Activated B cell treated with CpG ODN at 0.5 μM for 24 hours (primary cell): ENCODE measurements around the gene NUDT13. TPM values are rescaled to one million over a fixed set of nuclear protein-coding genes. Genes with fewer than 3 reads are reported as not detected.

ENCODE experiments used
- ATAC-seq: fragments of 200-7000 bp; cut with Tn5 transposase; one replicate; pipeline ENCODE4 v1.10.0; 2021; ENCODE audit warnings: low read depth, mild to moderate bottlenecking, moderate library complexity
- CTCF ChIA-PET: fragments of 350-600 bp; sonication (Branson Sonifier 250); formaldehyde crosslinking; loops from one replicate; lab custom pipeline; 2021; ENCODE audit warnings: antibody characterized with exemption; lab: Charles Lee
- POLR2A ChIA-PET: fragments of 350-600 bp; sonication (Branson Sonifier 250); formaldehyde crosslinking; loops from one replicate; lab custom pipeline; 2021; ENCODE audit warnings: antibody characterized with exemption; lab: Charles Lee
- DNase-seq: peaks from one replicate; pipeline ENCODE4 v3.0.0; 2022
- H3K27ac Mint-ChIP-seq: one replicate; pipeline ENCODE4 v1.8.0; 2020; ENCODE audit warnings: mixed read lengths
- H3K27me3 Mint-ChIP-seq: one replicate; pipeline ENCODE4 v1.8.0; 2021; ENCODE audit warnings: mixed read lengths
- H3K36me3 Mint-ChIP-seq: one replicate; pipeline ENCODE4 v1.8.0; 2021; ENCODE audit warnings: low read depth, mixed read lengths
- H3K4me1 Mint-ChIP-seq: one replicate; pipeline ENCODE4 v1.8.0; 2021; ENCODE audit warnings: mixed read lengths
- H3K4me3 Mint-ChIP-seq: one replicate; pipeline ENCODE4 v1.8.0; 2020; ENCODE audit warnings: mild to moderate bottlenecking, mixed read lengths
- H3K9me3 Mint-ChIP-seq: one replicate; pipeline ENCODE4 v1.8.0; 2020; ENCODE audit warnings: mixed read lengths
- CTCF ChIP-seq: fragments of 200-600 bp; IDR thresholded peaks from one replicate; pipeline ENCODE4 v1.8.0; 2022; ENCODE audit warnings: antibody characterized with exemption, mild to moderate bottlenecking
- intact Hi-C: fragments of 100-400 bp; cut with micrococcal nuclease; formaldehyde crosslinking; loops from one replicate; pipeline ENCODE4 v1.15.1; 2024
- total RNA-seq: library from RNA; stranded (reverse); gene quantifications from 2 replicates; pipeline ENCODE4 v1.2.3, GENCODE V29; 2022

Gene NUDT13
- total RNA-seq, 1 donor from 2014 or later, result 4.6 TPM

DNA sequence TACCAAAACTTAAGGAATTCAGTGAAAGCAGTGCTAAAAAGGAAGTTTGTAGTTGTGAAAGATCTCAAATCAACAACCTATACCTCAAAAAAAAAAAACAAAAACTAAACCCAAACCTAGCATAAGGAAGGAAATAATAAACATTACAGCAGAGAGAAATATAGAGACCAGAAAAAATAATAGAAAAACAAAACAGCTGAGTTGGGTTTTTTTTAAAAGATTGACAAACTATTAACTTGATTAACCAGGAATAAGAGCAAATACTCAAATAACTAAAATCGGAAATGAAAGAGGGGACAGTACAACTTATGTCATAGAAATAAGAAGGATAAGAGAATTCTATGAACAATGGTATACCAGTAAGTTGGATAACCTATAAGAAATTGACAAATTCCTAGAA lies 50.8 kb downstream of the NUDT13 start:
- Mint-ChIP-seq H3K27me3 (no peaks in the 10 kb centered on the region), H3K9me3 (no peaks in the 10 kb centered on the region), H3K4me3 (no peak overlapping the region), H3K36me3 (peaks cover 54% of the 10 kb centered on the region), H3K27ac (no peak overlapping the region), H3K4me1 (peaks cover 26% of the 10 kb centered on the region)
- ATAC-seq, result no peak
- ChIA-PET CTCF (interaction anchor here (1.0 to 1.5 kb wide), 3 partner anchors 64 to 796 kb away, joined by 3 to 7 read pairs (median 3); partner anchors contain the start of gene P4HA1), POLR2A (no interaction called here)
- intact Hi-C loops, result loop anchor here (10.0 kb wide), 1 partner anchor 464 kb away; no protein-coding TSS in a partner anchor
- no peak for DNase-seq
- no peak for TF ChIP-seq CTCF

DNA sequence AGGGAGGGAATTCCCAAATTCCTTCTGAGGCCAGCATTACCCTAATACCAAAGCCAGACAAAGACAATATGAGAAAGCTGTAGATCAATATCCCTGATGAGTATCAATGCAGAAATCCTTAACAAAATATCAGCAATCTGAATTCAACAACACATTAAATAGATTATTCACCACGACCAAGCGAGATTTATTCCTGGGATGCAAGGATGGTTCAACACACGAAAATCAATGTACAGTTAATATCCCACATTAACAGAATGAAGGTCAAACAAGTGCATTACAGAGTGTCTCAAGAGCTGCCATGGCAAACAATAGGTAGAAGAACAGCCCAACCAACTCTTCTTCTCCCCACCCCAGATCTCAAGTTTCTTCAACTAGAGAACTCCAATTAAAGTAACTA lies 51.4 kb downstream of the NUDT13 start:
- intact Hi-C loops, result loop anchor here (10.0 kb wide), 1 partner anchor 463 kb away; no protein-coding TSS in a partner anchor
- H3K4me1 Mint-ChIP-seq, result peaks cover 32% of the 10 kb centered on the region
- H3K36me3 Mint-ChIP-seq, result peaks cover 52% of the 10 kb centered on the region

DNA sequence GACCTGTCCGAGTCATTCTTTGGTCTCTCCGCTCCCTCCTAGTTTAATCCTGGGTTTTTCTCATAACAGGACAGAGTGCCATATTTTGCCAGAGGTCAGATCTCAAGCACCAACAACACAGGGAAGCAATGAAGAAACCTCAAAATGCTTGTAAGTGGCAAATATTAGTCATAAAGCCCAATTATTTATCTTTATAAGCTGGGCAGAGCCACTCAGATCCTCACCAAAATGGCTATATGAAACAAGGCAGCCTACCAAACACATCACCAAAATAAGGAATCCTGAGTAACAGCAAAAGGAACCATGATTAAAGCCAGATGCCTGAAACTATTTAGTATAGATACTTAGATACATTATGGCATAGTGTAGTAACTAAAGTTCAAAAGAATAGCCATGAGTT lies 52.8 kb downstream of the NUDT13 start:
- ATAC-seq (no peak), DNase-seq (no peak)
- Mint-ChIP-seq H3K4me3 (no peak overlapping the region), H3K4me1 (peaks cover 45% of the 10 kb centered on the region), H3K36me3 (peaks cover 54% of the 10 kb centered on the region), H3K9me3 (no peaks in the 10 kb centered on the region), H3K27ac (no peak overlapping the region), H3K27me3 (no peaks in the 10 kb centered on the region)
- TF ChIP-seq CTCF, result no peak
- CTCF ChIA-PET, result interaction anchor here (1.9 kb wide), 1 partner anchor 66 kb away, joined by 7 read pairs; the partner anchor contains the start of gene P4HA1
- intact Hi-C loops, result loop anchor here (10.0 kb wide), 1 partner anchor 462 kb away; no protein-coding TSS in a partner anchor
- POLR2A ChIA-PET, result interaction anchor here (0.6 kb wide), 1 partner anchor 112 kb away, joined by 3 read pairs; no protein-coding TSS in a partner anchor

More for the DNA sequence above, 51.4 kb downstream of the NUDT13 start:
- Mint-ChIP-seq H3K9me3 (no peaks in the 10 kb centered on the region), H3K4me3 (no peak overlapping the region), H3K27ac (no peak overlapping the region), H3K27me3 (no peaks in the 10 kb centered on the region)
- ChIA-PET POLR2A (interaction anchor here (0.6 kb wide), 1 partner anchor 8 kb away, joined by 3 read pairs; no protein-coding TSS in a partner anchor), CTCF (interaction anchor here (1.0 to 1.9 kb wide), 3 partner anchors 65 to 66 kb away, joined by 3 to 7 read pairs (median 7); partner anchors contain the start of gene P4HA1)
- TF ChIP-seq CTCF, result no peak
- DNase-seq (no peak), ATAC-seq (no peak)

DNA sequence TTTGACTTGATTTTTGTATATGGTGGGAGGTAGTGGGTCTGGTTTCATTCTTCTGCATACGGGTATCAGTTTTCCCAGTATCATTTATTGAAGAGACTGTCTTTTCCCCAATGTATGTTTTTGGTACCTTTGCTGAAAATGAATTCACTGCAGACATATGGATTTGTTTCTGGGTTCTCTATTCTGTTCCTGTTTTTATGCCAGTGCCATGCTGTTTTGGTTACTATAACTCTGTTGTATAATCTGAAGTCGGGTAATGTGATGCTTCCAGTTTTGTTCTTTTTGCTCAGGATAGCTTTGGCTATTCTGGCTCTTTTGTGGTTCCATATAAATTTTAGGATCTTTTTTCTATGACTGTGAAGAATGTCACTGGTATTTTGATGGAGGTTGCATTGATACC lies 56.7 kb downstream of the NUDT13 start:
- Mint-ChIP-seq H3K27ac (peak overlapping the region; percentile 99), H3K4me1 (peaks cover 41% of the 10 kb centered on the region), H3K4me3 (peak overlapping the region; percentile 100), H3K27me3 (no peaks in the 10 kb centered on the region), H3K9me3 (no peaks in the 10 kb centered on the region), H3K36me3 (peaks cover 32% of the 10 kb centered on the region)
- no peak for TF ChIP-seq CTCF
- ATAC-seq (no peak), DNase-seq (no peak)
- ChIA-PET CTCF (no interaction called here), POLR2A (interaction anchor here (2.0 kb wide), 1 partner anchor 71 kb away, joined by 26 read pairs; the partner anchor contains the start of gene P4HA1)
- intact Hi-C loops, result loop anchor here (5.0 to 10.0 kb wide), 3 partner anchors 330 to 475 kb away; partner anchors contain the start of genes MYOZ1 and PPP3CB

GRCh38 chr10:73167458-73167782 lies 57.2 kb downstream of the NUDT13 start:
- peaks cover 37% of the 10 kb centered on the region for H3K4me1 Mint-ChIP-seq
- peaks cover 28% of the 10 kb centered on the region for H3K36me3 Mint-ChIP-seq
- H3K27ac Mint-ChIP-seq, result peak overlapping the region; percentile 99
- no peaks in the 10 kb centered on the region for H3K9me3 Mint-ChIP-seq
- H3K4me3 Mint-ChIP-seq, result peak overlapping the region; percentile 100
- no peaks in the 10 kb centered on the region for H3K27me3 Mint-ChIP-seq
- CTCF ChIA-PET, result no interaction called here
- TF ChIP-seq CTCF, result no peak
- no peak for ATAC-seq
- DNase-seq, result no peak
- intact Hi-C loops, result loop anchor here (5.0 to 10.0 kb wide), 3 partner anchors 330 to 475 kb away; partner anchors contain the start of genes MYOZ1 and PPP3CB
- POLR2A ChIA-PET, result interaction anchor here (0.6 to 2.0 kb wide), 5 partner anchors 9 to 909 kb away, joined by 4 to 26 read pairs (median 6); partner anchors contain the start of genes DNAJC9 and P4HA1
